HG02943 (cell line): ENCODE measurements around the gene C1orf226.

ENCODE experiments used
- ATAC-seq: cut with Tn5 transposase; IDR thresholded peaks from one replicate; pipeline ENCODE4 v1.9.1; 2021; ENCODE audit warnings: mild to moderate bottlenecking, low read depth, moderate library complexity; ENCODE audit not compliant: unreplicated experiment

C1orf226 gene

DNA sequence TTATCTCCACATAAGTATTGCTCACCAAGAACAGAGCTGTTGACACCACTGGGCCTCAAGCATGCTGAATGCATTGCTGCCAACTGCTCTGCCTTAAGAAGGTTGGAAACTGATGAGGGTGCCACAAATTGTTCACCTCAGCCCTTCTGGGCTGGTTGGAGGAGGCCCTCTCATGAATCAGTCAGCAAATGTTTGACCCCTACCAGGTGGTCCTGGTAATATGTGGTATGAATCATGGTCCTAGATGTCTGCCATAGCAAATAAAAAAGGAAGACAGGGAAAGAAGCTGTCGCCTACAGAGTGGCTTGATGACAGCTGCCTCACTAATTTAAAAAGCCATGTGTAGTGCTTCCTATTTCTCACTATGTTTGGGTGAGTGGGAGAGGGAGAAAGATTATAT is 17.0 kb upstream of the C1orf226 start:
- ATAC-seq, result no peak

DNA sequence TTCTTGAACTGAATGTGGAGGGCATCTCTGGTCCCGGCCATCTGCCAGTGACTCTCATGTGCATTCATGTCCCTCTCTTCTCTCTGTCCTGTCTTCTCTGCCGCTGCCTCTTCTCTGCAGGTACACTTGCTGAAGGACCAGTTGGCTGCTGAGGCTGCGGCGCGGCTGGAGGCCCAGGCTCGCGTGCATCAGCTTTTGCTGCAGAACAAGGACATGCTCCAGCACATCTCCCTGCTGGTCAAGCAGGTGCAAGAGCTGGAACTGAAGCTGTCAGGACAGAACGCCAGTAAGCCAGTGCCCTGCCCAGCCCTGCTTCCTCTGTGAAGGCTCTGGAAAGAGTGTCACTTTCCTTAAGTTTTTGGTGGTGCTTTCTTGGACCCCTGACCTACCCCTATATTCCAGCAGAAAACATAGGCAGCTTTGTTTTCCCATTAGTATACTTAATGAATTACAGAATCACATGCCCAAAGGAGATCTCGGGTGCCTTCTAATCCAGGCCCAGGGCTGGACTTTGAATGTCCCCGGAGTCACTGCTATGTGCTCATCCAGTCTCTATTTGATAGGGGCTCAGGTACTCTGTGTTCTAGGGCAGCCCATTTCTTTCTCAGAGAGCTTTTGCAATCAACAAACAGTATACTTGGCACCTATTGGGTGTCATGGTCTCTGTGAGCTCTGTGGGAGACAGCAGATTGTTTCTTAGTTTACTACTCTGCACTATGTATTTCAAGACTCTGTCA is 16.1 kb upstream of the C1orf226 start:
- ATAC-seq, result no peak

DNA sequence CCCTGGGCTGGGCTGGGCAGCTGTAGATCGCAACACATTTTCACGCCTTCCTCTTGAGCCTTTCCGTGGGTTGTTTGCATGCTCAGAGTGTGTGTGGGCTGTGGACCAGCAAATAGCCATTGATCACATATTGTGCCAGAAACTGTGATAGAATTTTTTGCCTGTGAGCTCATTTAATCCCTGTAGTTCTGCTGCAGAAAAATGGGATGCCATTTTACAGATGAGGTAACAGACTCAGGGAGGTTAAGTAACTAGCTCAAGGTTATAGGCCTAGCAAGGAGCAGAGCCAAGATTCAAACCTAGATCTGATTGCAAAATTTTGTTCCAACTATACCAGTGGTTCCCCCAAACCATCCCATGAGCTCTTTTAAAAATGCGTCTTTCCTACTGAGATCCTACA is 15.4 kb upstream of the C1orf226 start:
- ATAC-seq, result no peak

DNA sequence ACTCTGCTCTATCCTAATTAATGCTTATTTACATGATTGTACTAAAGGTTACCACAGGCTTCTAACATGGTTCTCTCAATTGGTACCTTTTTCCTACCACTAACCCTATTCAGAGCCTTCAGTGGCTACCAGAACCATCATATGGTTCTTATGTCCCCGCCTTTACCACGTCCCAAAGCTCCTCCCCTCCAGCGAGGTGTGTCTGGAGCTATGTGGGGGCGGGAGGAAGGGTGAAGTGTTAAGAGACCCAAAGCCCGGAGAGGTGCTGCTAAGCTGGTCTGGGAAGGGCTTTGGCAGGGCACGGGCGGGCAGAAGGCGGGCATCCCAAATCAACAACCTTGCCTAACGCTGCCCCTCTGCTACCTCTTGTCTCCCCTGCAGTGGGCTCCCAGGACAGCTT is 14.9 kb upstream of the C1orf226 start:
- ATAC-seq, result no peak

DNA sequence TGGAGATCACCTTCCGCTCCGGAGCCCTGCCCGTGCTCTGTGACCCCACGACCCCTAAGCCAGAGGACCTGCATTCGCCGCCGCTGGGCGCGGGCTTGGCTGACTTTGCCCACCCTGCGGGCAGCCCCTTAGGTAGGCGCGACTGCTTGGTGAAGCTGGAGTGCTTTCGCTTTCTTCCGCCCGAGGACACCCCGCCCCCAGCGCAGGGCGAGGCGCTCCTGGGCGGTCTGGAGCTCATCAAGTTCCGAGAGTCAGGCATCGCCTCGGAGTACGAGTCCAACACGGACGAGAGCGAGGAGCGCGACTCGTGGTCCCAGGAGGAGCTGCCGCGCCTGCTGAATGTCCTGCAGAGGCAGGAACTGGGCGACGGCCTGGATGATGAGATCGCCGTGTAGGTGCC is 14.5 kb upstream of the C1orf226 start:
- ATAC-seq, result no peak

DNA sequence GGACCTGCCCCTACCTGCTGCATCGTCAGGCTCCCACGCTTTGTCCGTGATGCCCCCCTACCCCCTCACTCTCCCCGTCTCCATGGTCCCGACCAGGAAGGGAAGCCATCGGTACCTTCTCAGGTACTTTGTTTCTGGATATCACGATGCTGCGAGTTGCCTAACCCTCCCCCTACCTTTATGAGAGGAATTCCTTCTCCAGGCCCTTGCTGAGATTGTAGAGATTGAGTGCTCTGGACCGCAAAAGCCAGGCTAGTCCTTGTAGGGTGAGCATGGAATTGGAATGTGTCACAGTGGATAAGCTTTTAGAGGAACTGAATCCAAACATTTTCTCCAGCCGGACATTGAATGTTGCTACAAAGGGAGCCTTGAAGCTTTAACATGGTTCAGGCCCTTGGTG is 13.8 kb upstream of the C1orf226 start:
- ATAC-seq, result no peak

DNA sequence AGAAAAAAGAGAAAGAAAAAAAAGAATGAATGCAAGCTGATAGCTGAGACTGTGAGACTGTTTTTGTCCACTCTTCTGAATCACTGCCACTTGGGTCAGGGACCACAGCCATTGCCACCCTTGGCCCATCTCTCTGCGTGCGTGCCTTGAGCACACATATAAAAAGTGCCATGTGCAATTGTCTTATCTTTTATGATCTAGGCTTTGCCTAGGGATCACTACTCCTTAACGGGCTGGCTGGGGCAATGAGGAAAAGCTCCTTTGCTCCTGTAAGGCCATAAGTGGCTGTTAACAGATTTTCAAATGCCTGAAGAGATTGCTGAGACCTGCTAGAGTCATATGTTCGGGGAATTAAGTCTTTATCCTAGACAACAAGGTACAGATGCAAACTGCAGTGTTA is 13.1 kb upstream of the C1orf226 start:
- no peak for ATAC-seq

DNA sequence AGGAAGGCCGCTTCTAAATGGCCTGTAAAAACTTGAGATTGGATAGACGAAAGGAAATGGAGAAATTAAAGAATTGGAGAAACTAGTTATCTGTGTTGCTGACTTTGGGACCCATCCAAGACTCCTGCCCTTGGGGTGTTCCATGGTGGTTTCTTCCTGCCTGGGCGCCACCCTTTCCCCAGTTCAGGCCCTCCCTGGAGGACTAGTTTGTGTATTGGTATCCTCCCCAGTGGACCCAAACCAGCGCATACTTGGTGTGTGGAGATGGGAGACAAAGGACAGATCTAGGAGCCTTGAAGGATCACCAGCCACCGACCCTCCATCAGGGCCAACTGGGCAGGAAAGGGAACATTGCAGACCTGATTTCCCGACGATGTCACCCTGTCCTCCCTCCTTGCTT is 12.0 kb upstream of the C1orf226 start:
- no peak for ATAC-seq

DNA sequence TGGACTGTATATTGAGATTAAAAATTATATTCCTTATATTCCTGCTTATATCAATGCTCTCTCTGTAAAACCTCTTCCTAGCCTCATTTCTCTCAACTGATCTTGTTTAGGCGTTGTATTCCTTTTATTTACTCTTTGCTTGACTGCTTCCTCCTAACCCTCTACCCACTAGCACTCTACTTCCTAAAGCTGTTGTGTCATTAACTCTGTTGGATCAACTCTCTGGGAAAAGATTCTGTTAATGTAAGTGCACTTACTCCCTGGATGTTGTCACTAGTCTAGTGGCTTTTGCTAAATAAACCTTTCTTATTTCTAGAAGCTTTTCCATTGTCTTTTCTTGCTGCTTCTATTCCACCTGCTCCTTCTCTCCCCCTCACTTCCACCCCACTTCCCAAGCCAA is 11.4 kb upstream of the C1orf226 start:
- ATAC-seq, result no peak

DNA sequence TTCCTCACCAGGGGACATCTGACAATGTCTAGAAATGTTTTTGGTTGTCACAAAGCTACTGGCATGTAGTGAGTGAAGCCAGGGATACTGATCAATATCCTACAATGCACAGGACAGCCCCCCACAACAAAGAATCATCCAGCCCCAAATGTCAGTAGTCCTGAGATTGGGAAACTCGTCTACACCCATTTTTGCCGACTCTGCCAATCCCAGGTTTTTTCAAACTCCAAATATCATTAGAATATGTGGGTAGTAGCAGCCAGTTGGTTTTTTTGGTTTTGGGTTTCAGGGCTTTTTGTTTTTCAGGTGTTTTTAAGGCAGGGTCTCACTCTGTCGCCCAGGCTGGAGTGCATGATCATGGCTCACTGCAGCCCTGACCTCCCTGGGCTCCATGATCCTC is 10.8 kb upstream of the C1orf226 start:
- ATAC-seq, result no peak

DNA sequence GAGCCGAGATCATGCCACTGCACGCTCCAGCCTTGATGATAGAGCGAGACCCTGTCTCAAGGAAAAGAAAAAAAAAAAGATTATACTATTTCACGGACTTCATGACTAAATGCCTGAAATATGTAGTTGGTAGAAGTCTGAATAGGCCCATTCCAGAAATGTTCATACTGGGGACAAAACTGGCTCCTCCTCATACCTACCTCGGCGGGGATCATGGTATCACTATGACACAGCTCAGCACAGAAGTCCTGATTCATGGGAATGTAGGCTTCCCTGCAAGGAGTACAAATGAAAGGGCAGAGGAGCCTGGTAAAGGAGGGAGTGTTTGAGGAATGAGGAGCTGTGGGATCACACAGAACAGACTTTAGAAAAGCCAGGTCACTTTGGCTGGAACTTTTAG is 9.9 kb upstream of the C1orf226 start:
- no peak for ATAC-seq

DNA sequence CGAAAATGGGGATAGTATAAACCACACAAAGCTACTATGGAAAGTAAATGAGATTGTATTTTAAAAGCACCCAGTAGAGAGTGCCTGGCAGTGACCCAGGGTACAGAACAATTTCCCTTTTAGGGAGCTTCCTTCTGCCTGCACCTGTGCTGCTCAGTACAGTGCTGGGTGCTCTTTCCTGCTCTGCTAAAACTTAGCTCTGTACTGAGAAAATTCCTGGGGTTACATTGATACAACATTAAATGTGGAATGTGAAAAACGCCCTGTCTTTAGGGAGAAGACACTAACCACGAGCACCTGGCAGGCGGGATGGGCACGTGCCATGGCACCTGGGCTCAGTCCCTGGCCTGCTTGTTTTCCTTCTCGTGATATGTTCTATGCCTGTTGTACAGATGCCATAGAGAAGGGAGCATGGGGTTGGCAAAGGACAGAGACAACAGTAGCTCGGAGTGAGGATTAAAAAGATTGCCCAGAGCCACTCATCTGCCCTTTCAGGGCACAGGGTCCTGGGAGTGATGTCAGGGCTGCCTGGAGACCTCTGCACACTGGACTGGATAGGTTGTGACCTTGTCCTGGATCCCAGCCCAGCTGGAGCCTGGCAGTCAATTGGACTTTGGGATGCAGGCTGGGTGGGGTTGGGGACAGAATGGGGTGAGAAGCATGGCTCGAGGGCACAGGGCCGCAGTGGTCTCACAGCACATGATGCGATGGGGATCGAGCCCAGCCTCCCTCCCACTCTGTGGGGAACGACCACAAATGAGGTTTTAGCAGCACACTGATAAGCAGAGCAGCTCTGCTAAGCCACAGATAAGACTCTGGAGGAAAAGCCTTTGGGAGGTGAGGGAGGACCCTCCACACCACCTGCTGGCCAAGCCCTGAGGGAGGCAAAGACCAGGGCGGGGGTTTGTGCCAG is 9.1 kb upstream of the C1orf226 start:
- ATAC-seq, result no peak

DNA sequence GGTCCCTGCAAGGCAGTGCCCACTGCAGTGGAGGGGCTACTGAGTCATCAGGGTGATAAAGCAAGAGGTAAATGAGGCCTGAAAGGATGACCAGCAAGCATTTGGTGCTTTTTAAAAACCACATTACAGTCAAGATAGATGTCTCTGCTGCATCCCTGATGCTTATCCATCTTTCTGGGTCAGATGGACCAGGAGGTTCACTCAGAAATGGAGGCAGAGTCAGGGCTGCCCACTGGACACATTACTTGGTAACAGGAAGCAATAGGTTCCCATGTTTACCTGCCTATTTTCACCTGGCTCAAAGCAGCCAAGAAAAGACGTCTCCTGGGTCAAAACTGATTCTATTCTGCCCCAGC is 8.5 kb upstream of the C1orf226 start:
- no peak for ATAC-seq

DNA sequence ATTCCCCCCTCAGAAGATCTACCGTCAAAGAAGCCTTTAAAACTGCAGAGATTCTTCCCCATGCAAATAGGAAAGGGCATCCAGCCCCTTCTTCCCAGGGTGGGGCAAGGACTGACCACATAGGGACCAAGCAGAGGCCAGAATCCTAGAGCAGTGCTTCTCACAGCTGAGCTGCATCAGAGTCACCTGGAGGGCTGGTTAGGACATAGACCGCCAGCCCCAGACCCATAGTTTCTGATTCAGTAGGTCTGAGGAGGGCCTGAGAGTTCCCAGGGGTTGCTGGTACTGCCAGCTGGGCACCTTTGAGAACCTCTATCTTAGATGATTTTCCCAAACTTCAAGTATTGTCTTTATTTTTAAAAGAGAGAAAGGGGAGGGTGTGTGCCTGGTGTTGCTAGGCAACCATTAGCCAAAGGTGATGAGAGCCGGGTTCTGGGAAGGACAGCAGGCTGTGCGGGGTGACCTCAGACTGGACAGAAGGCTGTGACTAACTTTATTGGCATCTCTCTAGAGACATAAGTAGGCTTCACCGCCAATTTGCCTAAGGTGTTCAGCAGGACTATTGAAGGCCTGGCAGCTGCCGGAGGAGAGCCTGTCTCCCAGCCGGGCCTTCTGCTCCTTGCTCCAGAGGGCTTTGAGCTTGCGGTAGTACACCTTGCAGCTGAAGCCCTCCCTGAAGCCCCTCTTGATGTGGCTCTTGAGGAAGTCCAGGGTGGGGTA is 7.8 kb upstream of the C1orf226 start:
- no peak for ATAC-seq

DNA sequence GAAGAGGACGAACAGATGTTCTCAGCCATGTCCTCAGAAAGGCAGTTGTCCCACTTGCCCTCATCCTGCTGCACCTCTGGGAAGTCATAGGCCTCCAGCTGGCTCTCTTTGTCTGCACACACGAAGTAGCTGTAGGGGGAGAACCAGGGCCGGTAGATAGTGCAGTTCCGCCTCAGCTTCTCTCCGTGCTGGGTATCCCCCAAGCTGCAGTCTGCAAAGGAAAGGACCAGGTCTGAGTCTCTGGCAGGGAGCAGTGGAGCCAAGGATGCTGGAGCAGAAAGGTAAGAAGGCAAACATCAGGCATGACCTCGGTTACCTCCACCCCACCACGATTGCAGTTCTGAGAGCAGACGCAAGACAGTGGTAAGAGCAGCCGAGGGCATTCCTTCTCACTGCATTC is 7.1 kb upstream of the C1orf226 start:
- ATAC-seq, result no peak

DNA sequence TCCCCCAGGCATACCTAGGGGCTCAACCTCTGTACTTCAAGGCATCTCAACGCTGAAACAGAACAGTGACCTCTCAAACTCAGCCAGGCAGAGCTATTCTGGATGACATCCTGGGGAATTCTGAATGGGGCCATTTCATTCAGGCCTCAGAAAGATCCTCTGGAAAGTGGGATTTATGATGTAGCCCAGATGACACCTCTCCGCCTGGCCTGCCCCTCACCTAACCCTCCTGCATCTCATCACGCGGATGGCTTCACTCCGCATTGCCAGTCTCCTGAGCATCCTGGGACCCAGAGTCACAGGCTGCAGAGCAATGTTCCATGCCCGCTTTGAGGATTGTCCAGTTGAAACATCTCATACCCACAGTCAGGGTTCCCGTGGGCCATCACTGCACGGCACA is 6.1 kb upstream of the C1orf226 start:
- no peak for ATAC-seq

DNA sequence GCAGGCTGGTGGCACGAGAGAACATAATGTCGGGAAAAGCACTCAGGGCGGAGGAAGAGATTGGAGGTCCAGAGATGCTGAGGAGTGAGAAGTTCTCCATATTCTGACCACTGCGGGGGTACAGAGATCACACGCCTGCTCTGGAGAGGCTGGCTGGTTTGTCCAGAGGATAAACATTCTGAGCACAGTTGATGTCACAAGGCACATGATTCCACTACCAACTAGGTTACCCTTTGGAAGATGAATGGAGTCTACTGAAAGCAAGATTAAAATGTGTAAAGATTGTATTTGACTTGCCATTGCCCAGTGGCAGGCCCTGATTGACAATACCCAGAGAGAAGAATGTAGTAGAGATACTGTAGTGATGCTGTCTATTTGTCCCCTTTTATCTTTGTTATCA is 4.8 kb upstream of the C1orf226 start, which contains the start of gene SPATA46:
Gene SPATA46 (minus strand): TSS at position 164 of the 400 bp plus-strand sequence. CDS start 64 bp downstream, at position 100.
- ATAC-seq, result no peak

DNA sequence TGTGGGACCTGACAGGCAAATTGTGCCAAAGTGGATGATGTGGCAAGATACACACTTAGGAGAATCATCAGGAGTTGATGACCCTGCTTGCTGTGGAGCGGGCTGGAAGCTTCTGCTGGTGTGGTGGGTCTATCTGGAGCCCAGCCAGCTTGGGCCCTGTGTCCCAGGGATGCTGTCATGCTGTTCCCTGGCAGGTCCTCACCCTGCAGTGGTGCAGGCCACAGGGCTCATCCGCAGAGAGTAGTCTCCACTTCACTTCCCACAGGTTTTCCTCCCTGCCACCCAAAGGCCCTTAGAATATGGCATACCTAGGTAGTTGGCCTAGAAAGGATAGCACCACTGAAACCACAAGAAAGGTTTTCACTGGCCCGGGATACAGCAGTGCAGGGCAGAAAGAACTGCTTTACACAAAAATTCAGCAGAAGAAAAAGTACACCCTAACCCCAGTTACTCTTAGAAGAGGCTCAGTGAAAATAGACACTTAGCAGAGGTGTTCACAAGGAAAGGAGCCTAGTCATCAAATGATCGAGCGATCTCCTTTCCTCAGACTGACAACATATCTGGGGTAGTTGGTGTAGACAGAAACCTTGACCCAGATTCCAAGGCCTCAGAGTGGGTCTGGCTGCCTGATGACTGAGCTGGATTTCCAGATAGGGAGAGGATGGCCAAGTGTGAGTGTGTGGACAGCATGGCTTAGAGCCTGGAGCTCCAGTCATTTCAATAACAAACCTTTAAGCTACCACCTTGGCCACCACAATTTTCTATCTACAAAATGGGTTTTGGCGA is 1.3 kb upstream of the C1orf226 start:
- ATAC-seq, result no peak

DNA sequence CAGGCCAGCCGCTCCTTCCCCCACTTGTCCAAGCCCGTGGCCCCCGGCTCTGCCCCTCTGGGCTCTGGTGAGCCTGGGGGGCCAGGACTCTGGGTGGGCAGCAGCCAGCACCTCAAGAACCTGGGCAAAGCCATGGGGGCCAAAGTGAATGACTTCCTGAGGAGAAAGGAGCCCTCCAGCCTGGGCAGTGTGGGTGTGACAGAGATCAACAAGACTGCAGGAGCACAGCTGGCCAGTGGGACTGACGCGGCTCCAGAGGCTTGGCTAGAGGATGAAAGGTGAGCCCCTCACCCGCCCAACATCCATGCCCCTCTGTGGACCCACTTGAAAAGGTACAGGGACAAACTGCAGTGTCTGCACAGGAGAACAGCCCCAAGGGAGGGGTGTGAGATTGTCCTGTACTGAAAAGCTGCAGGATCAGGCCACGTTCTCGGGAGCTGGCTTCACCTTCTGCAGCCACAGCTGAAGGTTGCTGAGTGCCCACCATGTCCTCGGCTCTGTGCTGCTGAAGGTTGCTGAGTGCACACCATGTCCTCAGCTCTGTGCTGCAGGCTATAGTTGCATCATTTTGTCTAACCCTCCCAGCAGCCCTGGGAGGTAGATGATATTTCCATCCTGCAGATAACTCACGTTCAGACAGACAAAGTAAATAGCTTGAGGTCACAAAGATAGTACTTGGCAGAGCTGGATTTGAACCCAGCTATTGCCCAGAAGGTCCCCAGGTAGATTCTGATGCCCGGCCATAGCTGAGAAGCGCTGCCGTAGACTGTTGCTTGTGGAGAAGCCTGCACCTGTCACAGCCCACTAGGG is 618 bp downstream of the C1orf226 start:
- ATAC-seq, result no peak

DNA sequence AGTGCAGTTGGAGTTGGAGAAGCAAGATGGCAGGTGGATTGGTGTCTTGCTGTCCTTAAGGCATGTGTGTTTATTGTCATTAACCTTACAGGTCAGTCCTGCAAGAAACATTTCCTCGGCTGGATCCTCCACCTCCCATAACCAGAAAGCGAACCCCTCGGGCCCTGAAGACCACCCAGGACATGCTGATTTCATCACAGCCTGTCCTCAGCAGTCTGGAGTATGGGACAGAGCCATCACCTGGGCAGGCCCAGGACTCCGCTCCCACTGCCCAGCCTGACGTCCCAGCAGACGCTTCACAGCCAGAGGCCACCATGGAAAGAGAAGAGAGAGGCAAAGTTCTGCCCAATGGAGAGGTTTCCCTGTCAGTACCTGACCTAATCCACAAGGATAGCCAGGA is 1.6 kb downstream of the C1orf226 start:
- ATAC-seq, result no peak
